Lung (tissue), 12 donors: Measurements from ENCODE around the gene YY1. TPM values are rescaled to one million over a fixed set of nuclear protein-coding genes. Genes with fewer than 3 reads are reported as not detected.

Experiments used
- ATAC-seq: fragments of 200-7000 bp; cut with Tn5 transposase; one replicate; pipeline ENCODE4 v1.9.1; 2020; ENCODE audit warnings: moderate number of reproducible peaks; ENCODE audit not compliant: insufficient read depth, low FRiP score
- DNase-seq, 3 donors: peaks; one replicate each; pipeline ENCODE4 v3.0.0-alpha.2; 2013 to 2017
- H3K27ac ChIP-seq, 2 donors: one replicate each; pipeline ENCODE4 v1.5.1; 2013; ENCODE audit warnings: mild to moderate bottlenecking in 2 of 2, moderate library complexity in 2 of 2, control low read depth in 1 of 2, inconsistent platforms in 1 of 2, low read depth in 1 of 2, low read length in 1 of 2
- H3K27me3 ChIP-seq, 3 donors: one replicate each; pipeline ENCODE4 v1.5.1; 2013; ENCODE audit warnings: low read length in 2 of 3; ENCODE audit not compliant: control insufficient read depth in 3 of 3, insufficient read depth in 3 of 3
- H3K36me3 ChIP-seq, 4 donors: one replicate each; pipeline ENCODE4 v1.5.1; 2013; ENCODE audit warnings: low read length in 4 of 4, mild to moderate bottlenecking in 1 of 4, moderate library complexity in 1 of 4; ENCODE audit not compliant: control insufficient read depth in 4 of 4, insufficient read depth in 4 of 4
- H3K4me1 ChIP-seq, 5 donors: one replicate each; pipeline ENCODE4 v1.5.1; 2013; ENCODE audit warnings: low read length in 5 of 5, mild to moderate bottlenecking in 2 of 5, moderate library complexity in 1 of 5; ENCODE audit not compliant: control insufficient read depth in 5 of 5, insufficient read depth in 5 of 5
- H3K4me3 ChIP-seq: one replicate; pipeline ENCODE4 v1.5.1; 2013; ENCODE audit warnings: mild to moderate bottlenecking, control low read depth, moderate library complexity
- H3K9ac ChIP-seq, 2 donors: one replicate each; pipeline ENCODE4 v1.5.1; 2013; ENCODE audit warnings: low read length in 2 of 2, control low read depth in 1 of 2; ENCODE audit not compliant: insufficient read depth in 1 of 2
- H3K9me3 ChIP-seq, 4 donors: one replicate each; pipeline ENCODE4 v1.5.1; 2013; ENCODE audit warnings: low read length in 3 of 4, mild to moderate bottlenecking in 1 of 4, moderate library complexity in 1 of 4; ENCODE audit not compliant: control insufficient read depth in 4 of 4, insufficient read depth in 3 of 4
- CTCF ChIP-seq: IDR thresholded peaks from 2 replicates; pipeline ENCODE4 v1.5.1; 2012; ENCODE audit warnings: mild to moderate bottlenecking; ENCODE audit errors: control extremely low read depth, extremely low read depth
- WGBS, 2 donors: extraction: QIAGEN DNeasy Blood & Tissue Kit; methylation state at CpG; one replicate each; pipeline ENCODE4 v1.1.7; 2013; 5-methylcytosine and 5-hydroxymethylcytosine counted together
- polyA plus RNA-seq, 2 donors: library from polyadenylated mRNA; stranded (reverse); fragments of 200-250 nt; gene quantifications; one replicate each; pipeline ENCODE4 v1.2.1, GENCODE V29; 2013
- total RNA-seq, 2 donors: library from RNA; depleted of rRNA in 1 of 2; stranded (reverse); fragments of >200 nt in 1 of 2; gene quantifications; one replicate each; pipeline ENCODE4 v1.2.1, GENCODE V29; 2014 to 2021
- donor health status: control.
- donor health status: control.
- donor health status: Bipolar disorder and iron deficiency.
- donor health status: healthy.
- donor health status: DM: yes; HTN: yes; CAD: no.

Gene YY1
- total and polyA plus RNA-seq, 4 donors: 22.9 to 62.9 (median 34.6) TPM

- Histone ChIP-seq H3K9ac (peak overlapping the region in 1 of 2 donors; percentile 86), H3K36me3 (no peaks in the 10 kb centered on the region), H3K4me1 (peaks cover 0 to 5% (median 3%) of the 10 kb centered on the region in 5 donors), H3K27ac (peak overlapping the region; percentile 93 to 99), H3K27me3 (no peaks in the 10 kb centered on the region), H3K9me3 (no peaks in the 10 kb centered on the region), H3K4me3 (peak overlapping the region; percentile 87)
- TF ChIP-seq CTCF: no peak
- WGBS, 2 donors: 43 to 47% methylated on average over 15 of the region's 15 CpGs
- no peak for ATAC-seq
- no peak for DNase-seq
Measured at GRCh38 chr14:100213587-100213955, 25.4 kb upstream of the YY1 start.

GRCh38 chr14:100213956-100214769, 24.8 kb upstream of the YY1 start:
- no peaks in the 10 kb centered on the region for H3K9me3 ChIP-seq
- peak; percentile 79 to 88 (median 87) for DNase-seq
- TF ChIP-seq CTCF: no peak
- H3K27me3 ChIP-seq: no peaks in the 10 kb centered on the region
- 1 to 2% methylated on average over 74 to 90 of the region's 90 CpGs for WGBS, 2 donors
- no peaks in the 10 kb centered on the region for H3K36me3 ChIP-seq
- ATAC-seq: peak; percentile 99
- H3K4me3 ChIP-seq: peak overlapping the region; percentile 87
- H3K27ac ChIP-seq: peak overlapping the region; percentile 93 to 99
- H3K9ac ChIP-seq: peak overlapping the region; percentile 68 to 86
- H3K4me1 ChIP-seq: peaks cover 0 to 5% (median 3%) of the 10 kb centered on the region in 5 donors

GRCh38 chr14:100214770-100215083, 24.2 kb upstream of the YY1 start:
- 28 to 31% methylated on average over 12 of the region's 12 CpGs for WGBS, 2 donors

More at GRCh38 chr14:100214770-100215083, 24.2 kb upstream of the YY1 start:
- Histone ChIP-seq H3K9me3 (no peaks in the 10 kb centered on the region), H3K36me3 (no peaks in the 10 kb centered on the region), H3K4me1 (peaks cover 0 to 5% (median 3%) of the 10 kb centered on the region in 5 donors), H3K9ac (peak overlapping the region; percentile 37 to 68), H3K4me3 (no peak overlapping the region), H3K27ac (peak overlapping the region in 1 of 2 donors; percentile 99), H3K27me3 (no peaks in the 10 kb centered on the region)
- TF ChIP-seq CTCF: no peak
- ATAC-seq: no peak
- DNase-seq: no peak
